GM18508 (cell line): ENCODE measurements around the gene RNF34.
"Not testable (repeated sequence)": the region's sequence is repeated elsewhere in the genome, so short reads cannot be mapped to it uniquely, and the experiment has no call there.

Source experiments
- ATAC-seq: cut with Tn5 transposase; IDR thresholded peaks from one replicate; pipeline ENCODE4 v1.9.1; 2021; ENCODE audit warnings: moderate number of reproducible peaks; ENCODE audit not compliant: insufficient read depth, unreplicated experiment

Gene RNF34

DNA sequence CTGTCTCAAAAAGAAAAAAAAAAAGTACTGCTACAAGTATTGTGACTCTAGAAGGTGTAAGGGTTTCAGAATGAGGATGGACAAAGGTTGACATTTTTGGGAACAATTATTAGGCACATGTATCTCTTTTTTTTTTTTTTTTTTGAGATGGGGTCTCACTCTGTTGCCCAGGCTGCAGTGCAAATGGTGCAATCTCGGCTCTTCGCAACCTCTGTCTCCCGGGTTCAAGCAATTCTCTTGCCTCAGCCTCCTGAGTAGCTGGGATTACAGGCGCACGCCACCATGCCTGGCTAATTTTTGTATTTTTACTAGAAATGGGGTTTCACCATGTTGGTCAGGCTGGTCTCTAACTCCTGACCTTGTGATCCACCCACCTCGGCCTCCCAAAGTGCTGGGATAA lies 15.0 kb upstream of the RNF34 start:
- not testable (repeated sequence) for ATAC-seq

- ATAC-seq, result no peak
Measured at GRCh38 chr12:121388421-121388981, 11.4 kb upstream of the RNF34 start.

GRCh38 chr12:121390856-121391255 lies 9.1 kb upstream of the RNF34 start:
- ATAC-seq, result no peak

- ATAC-seq, result no peak
Measured at GRCh38 chr12:121391619-121392324, 8.1 kb upstream of the RNF34 start.

DNA sequence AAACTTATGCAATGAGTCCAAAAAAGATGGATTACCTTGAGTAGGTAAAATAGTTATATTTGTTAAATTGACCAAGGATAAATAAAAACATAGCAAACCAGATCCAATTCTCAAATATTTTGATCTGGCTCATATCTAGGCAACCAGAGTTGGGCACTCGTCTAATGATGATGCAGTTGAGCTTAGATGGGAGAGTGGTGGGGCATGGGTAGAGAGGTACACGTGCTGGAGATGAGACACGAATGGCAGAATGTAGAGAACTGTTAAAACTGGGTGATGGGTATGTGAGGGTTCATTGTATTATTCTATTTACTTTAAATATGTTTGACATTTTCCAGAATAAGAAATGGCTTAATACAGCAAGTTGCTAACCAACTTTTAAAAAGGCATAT lies 7.6 kb upstream of the RNF34 start:
- ATAC-seq, result no peak

DNA sequence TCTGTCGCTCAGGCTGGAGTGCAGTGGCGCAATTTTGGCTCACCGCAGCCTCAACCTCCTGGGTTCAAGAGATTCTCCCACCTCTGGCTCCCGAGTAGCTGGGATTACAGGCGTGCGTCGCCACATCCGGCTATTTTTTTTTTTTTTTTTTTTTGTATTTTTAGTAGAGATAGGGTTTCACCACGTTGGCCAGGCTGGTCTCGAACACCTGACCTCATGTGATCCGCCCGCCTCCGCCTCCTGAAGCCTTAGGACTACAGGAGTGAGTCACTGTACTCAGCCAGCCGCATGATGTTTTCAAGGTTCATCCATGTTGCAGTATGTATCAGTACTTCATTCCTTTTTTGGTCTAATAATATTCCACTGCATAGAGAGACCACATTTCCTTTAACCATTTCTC lies 2.4 kb upstream of the RNF34 start:
- ATAC-seq, result no peak

- ATAC-seq, result no peak
Measured at GRCh38 chr12:121398355-121398754, 1.6 kb upstream of the RNF34 start.

DNA sequence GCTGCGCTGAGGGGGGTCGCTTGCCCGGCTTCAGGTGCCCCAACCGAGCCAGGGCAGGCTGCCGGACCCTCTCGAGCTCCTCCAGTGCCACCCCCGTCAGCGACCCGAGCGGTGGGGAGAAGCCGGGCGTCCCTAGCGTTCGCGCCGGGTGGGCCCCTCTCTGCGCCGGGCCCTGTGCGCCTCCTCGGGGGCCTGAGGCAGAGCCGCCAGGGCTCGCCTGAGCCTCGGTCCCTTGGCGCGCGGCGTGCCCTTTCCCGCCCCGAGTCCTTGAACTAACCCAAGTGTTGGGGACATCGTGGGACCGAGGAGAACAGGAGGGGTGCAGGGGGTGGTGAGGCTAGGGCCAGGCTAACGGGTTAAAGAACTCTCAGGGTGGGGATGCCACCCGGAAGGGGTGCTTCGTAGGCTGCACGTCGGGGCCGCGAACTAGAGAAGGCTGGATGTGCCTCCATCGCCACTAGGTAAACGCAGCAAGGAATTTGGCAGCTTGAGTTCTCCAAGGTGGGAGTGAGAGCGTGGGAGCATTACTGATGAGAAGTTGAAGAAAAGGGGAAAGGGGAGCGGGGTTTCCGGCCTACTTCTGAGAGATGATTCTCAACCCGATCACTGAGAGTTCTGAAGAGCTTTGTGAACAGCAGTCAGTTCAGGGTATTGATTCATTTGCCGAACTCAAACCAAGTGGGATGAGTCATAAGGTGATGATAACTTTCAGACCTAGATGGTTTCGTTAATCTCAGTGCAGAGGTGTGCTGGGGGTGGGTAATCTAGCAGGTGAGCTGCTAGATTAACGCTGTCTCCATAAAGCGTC lies 618 bp downstream of the RNF34 start:
- no peak for ATAC-seq

GRCh38 chr12:121403721-121404120 lies 3.8 kb downstream of the RNF34 start:
- ATAC-seq, result no peak

GRCh38 chr12:121404734-121405133 lies 4.8 kb downstream of the RNF34 start:
- ATAC-seq, result no peak

DNA sequence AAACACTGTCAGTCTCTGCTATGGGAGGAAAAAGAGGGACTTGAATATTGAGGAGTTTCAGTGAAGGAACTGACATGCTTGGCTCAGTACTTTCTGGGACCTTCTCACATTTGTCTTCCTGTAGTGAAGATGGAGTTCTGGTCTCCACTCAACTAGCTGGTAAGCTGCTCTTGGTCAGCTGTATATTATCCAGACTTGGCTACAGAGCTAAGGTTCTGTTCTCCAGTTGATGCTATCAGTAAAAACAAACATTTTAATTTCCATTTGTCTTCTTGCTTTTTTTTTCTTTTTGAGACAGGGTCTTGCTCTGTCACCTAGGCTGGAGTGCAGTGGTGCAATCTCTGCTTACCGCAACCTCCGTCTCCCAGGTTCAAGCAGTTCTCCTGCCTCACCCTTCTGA lies 5.3 kb downstream of the RNF34 start:
- ATAC-seq, result no peak

- ATAC-seq, result no peak
Measured at GRCh38 chr12:121413917-121414316, 14.0 kb downstream of the RNF34 start.

DNA sequence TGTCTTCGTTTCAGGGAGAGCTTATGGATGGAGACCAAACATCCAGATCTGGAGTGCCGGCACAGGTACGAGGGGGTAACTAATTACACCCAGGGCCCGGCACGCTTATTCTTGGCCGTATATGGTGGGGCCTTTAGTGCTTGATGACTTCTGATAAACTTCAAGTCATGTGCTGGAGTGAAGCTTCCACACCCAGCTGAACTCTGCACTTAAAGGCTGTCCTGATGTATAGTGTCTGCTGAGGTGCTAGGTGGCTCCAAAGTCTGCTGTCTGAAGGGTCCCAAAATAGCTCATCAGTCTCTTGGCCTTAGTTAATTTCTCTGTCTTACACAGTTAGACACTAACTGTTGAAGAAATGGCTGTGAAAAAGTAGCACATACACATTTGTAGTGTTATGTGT lies 17.9 kb downstream of the RNF34 start:
- ATAC-seq, result no peak

DNA sequence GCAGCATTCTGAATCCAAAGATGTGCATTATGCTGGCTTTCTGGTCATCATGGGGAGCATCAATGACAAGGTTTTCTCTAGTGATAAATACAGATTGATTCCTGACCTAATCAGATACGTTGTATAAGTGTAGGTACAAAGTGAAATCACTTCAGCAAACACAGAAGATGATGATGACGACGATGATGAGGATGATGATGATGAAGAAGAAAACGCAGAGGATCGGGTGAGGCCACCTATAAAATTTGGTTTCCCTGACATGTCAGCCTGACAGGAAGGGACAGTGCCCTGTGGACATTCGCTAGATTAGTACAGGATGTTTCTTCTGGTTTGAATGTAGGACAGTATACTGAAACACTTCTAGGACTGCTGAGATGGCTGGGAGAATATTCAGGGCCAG lies 20.2 kb downstream of the RNF34 start:
- ATAC-seq, result no peak

DNA sequence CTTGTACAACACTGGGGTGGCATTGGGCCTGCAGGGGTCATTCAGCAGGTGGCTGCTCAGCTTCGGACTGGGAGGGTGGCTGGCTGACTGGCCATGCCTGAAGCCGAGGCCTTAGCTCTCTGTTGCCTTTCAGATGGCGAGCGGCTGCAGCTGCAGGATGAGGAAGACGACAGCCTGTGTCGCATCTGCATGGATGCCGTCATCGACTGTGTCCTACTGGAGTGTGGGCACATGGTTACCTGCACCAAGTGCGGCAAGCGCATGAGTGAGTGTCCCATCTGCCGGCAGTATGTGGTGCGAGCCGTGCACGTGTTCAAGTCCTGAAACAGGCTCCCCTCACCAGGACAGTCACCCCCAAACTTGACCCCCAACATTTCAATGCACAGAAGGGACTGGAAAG lies 23.3 kb downstream of the RNF34 start:
- no peak for ATAC-seq

DNA sequence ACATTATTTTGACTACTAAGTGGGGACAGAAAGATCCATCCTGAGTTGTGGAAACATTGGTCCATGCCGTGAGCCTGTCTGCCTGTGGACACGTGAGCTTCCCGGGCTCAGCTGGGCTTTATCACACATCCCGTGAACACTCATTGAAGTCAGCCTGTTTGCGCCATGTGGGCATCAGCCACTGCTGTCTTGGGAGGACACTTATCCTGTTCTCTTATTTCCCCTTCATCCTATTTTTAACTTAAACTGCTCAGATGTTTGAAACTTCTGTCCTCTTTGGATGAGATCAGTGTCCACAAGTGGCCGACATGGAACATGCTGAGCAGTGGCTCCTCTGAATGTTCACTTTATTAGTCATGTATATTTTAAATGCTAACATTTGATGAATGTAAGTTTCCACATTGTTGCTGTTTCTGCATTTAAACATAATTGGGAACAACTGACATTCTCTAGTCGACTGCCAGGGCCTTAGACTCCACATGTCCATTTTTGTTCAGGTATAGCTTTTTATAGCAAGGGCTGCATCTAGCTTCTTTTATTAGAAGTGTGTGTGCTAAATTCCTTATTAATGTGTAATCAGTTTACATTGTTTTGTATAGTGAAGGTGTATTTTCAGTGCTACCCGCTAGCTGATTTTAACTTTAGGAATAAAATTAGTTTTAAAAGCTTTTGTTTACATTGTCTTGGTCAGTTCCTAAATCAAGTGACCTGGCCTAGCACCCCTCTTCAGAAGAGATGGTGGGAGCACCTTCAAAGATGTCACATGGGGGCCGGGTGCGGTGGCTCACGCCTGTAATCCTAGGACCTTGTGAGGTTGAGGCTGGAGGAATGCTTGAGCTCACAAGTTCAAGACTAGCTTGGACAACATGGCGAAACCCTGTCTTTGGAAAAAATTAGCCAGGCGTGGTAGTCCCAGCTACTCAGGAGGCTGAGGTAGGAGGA lies 24.0 kb downstream of the RNF34 start:
- no peak for ATAC-seq

DNA sequence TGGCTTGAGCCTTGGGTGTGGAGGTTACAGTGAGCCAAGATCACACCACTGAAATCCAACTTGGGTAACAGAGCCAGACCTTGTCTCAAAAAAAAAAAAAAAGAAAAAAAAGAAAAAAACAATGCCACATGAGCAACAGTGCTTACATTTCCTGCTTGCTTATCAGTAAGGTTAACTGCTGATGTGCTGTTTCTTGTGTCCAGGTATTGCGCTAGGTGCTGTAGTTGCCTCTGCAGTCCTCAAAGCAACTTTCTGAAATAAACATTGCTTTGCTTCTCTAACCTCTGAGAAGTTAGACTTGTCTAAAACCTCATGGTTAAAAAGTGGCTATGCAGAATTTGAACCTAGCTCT lies 24.7 kb downstream of the RNF34 start:
- no peak for ATAC-seq

GRCh38 chr12:121427556-121428050 lies 27.7 kb downstream of the RNF34 start:
- no peak for ATAC-seq

- ATAC-seq, result no peak
Measured at GRCh38 chr12:121428883-121429282, 29.0 kb downstream of the RNF34 start.

- no peak for ATAC-seq
Measured at GRCh38 chr12:121430833-121431415, 31.0 kb downstream of the RNF34 start.
